HepG2 (cell line): ENCODE measurements around the gene FNDC3A. TPM values are rescaled to one million over a fixed set of nuclear protein-coding genes. Genes with fewer than 3 reads are reported as not detected.

Source experiments
- ATAC-seq: fragments of 200-7000 bp; cut with Tn5 transposase; 3 replicates; pipeline ENCODE4 v1.9.1; 2020; ENCODE audit warnings: mild to moderate bottlenecking, moderate library complexity
- BruUV-seq: library from RNA; stranded (reverse); fragments of 400-500 nt; replicated peaks from 2 replicates; lab custom pipeline; 2021; lab: Mats Ljungman, UMichigan
- CTCF ChIA-PET: fragments of 300-600 bp; formaldehyde crosslinking; extraction: SDS; loops from one replicate; lab custom pipeline; 2021; ENCODE audit warnings: low total read pairs, inconsistent platforms, low intra/inter-chr PET ratio; lab: Yijun Ruan, JAX
- POLR2A ChIA-PET: fragments of 350-600 bp; sonication (Branson Sonifier 250); formaldehyde crosslinking; loops from one replicate; lab custom pipeline; 2020; ENCODE audit warnings: antibody characterized with exemption, inconsistent platforms; lab: Yijun Ruan, JAX
- DNase-seq: peaks from one replicate; pipeline ENCODE4 v3.0.0-alpha.2; 2015; ENCODE audit warnings: low spot score
- FAIRE-seq: peaks from 3 replicates; lab custom pipeline; 2011; peaks lifted over from hg19 to GRCh38; lab: Jason Lieb, UNC
- H2AFZ ChIP-seq: one replicate; pipeline ENCODE4 v1.6.1; 2011; ENCODE audit warnings: low read length, inconsistent platforms
- H3K27ac ChIP-seq: fragments of 300-600 bp; 3 replicates; pipeline ENCODE4 v1.8.0; 2011; ENCODE audit warnings: mixed run types, mild to moderate bottlenecking, mixed read lengths, low read length, inconsistent platforms; ENCODE audit not compliant: insufficient read depth; ENCODE audit errors: extremely low read length
- H3K27me3 ChIP-seq, 2 experiments: fragments of 200-600 bp in 1 of 2; 2 replicates in 1 of 2; 3 replicates in 1 of 2; pipeline versions ENCODE4 v1.6.0 to v1.8.0; 2011; ENCODE audit warnings: low read length in 2 of 2, mild to moderate bottlenecking in 2 of 2, moderate library complexity in 2 of 2, inconsistent platforms in 1 of 2; ENCODE audit not compliant: insufficient read depth in 2 of 2, control insufficient read depth in 1 of 2
- H3K36me3 ChIP-seq, 2 experiments: fragments of 200-600 bp in 1 of 2; replicated peaks in 1 of 2; 2 replicates in 1 of 2; 3 replicates in 1 of 2; pipeline versions ENCODE4 v1.5.1 to v1.8.0; 2011; ENCODE audit warnings: low read length in 2 of 2, inconsistent platforms in 1 of 2; ENCODE audit not compliant: insufficient read depth in 2 of 2, control insufficient read depth in 1 of 2
- H3K4me1 ChIP-seq: 2 replicates; pipeline ENCODE4 v1.5.1; 2012; ENCODE audit warnings: low read length, inconsistent platforms; ENCODE audit not compliant: insufficient read depth
- H3K4me2 ChIP-seq: 2 replicates; pipeline ENCODE4 v1.6.0; 2011; ENCODE audit warnings: low read depth, low read length, inconsistent platforms
- H3K4me3 ChIP-seq, 3 experiments: fragments of 200-600 bp in 1 of 3; sonication (generic), shearing (Covaris generic) in 1 of 3; replicated peaks in 1 of 3; 2 replicates each; pipeline ENCODE4 v1.5.1; 2011 to 2016; ENCODE audit warnings: low read length in 3 of 3, inconsistent platforms in 2 of 3, low read depth in 2 of 3, mild to moderate bottlenecking in 2 of 3, control low read depth in 1 of 3, mixed read lengths in 1 of 3; ENCODE audit not compliant: insufficient read depth in 1 of 3
- H3K79me2 ChIP-seq: one replicate; pipeline ENCODE4 v1.6.1; 2011; ENCODE audit warnings: low read length, inconsistent platforms; ENCODE audit not compliant: insufficient read depth
- H3K9ac ChIP-seq: 2 replicates; pipeline ENCODE4 v1.6.0; 2011; ENCODE audit warnings: mild to moderate bottlenecking, low read depth, low read length, inconsistent platforms; ENCODE audit not compliant: insufficient read depth
- H3K9me3 ChIP-seq: 2 replicates; pipeline ENCODE4 v1.5.1; 2012; ENCODE audit warnings: mild to moderate bottlenecking, low read length
- H4K20me1 ChIP-seq: 2 replicates; pipeline ENCODE4 v1.6.0; 2011; ENCODE audit warnings: inconsistent platforms, mild to moderate bottlenecking, low read length, moderate library complexity; ENCODE audit not compliant: insufficient read depth
- ESRRA ChIP-seq: sonication (generic); formaldehyde crosslinking; IDR thresholded peaks from 2 replicates; pipeline ENCODE4 v1.5.1; 2020; ENCODE audit warnings: mild to moderate bottlenecking, low read depth, missing genetic modification reagents
- KAT2B ChIP-seq: fragments of 150-350 bp; IDR thresholded peaks from 2 replicates; pipeline ENCODE4 v1.6.1; 2014; ENCODE audit warnings: low read depth, low read length, borderline replicate concordance
- RBAK ChIP-seq: sonication (generic); formaldehyde crosslinking; IDR thresholded peaks from 2 replicates; pipeline ENCODE4 v1.5.1; 2020; ENCODE audit warnings: mild to moderate bottlenecking, missing genetic modification reagents
- RORA ChIP-seq: sonication (generic); formaldehyde crosslinking; IDR thresholded peaks from 2 replicates; pipeline ENCODE4 v1.5.0; 2020; ENCODE audit warnings: mild to moderate bottlenecking, missing genetic modification reagents, moderate library complexity
- U2AF1 ChIP-seq: fragments of 200-400 bp; formaldehyde crosslinking; optimal IDR thresholded peaks from 2 replicates; pipeline ENCODE3; 2017; ENCODE audit warnings: mild to moderate bottlenecking, low read depth, low read length
- ZNF451 ChIP-seq: sonication (generic); formaldehyde crosslinking; IDR thresholded peaks from 2 replicates; pipeline ENCODE4 v1.5.0; 2020; ENCODE audit warnings: mild to moderate bottlenecking, missing genetic modification reagents
- WGBS: methylation state at CpG from one replicate; pipeline ENCODE4 v1.1.6; 2017; ENCODE audit warnings: low lambda C conversion rate; 5-methylcytosine and 5-hydroxymethylcytosine counted together
- in situ Hi-C: cut with HindIII; loops from 2 replicates; pipeline ENCODE4 v1.10.0; 2017; ENCODE audit warnings: low pct_unique_long_range_greater_than_20kb; ENCODE audit not compliant: extremely low pct_ligation_motif_present
- intact Hi-C: fragments of 100-400 bp; cut with micrococcal nuclease; formaldehyde crosslinking; loops from one replicate; pipeline ENCODE4 v1.10.0; 2022; ENCODE audit not compliant: unreplicated experiment
- polyA plus RNA-seq, 8 experiments: library from polyadenylated mRNA; depleted of rRNA in 3 of 8; stranded (reverse) in 7 of 8; unstranded in 1 of 8; fragments of >200 nt; fragmentation: Illumina TruSeq in 4 of 8; extraction: Trizol in 4 of 8; gene quantifications; 2 replicates each; pipeline versions ENCODE4 v1.2.1 to v1.2.3, GENCODE V29; 2011 to 2016; ENCODE audit warnings: low read depth in 4 of 8, missing spikeins in 1 of 8, mixed read lengths in 1 of 8; ENCODE audit not compliant: insufficient read depth in 1 of 8
- total RNA-seq, 5 experiments: library from RNA; depleted of rRNA; stranded (reverse); fragments of >200 nt; fragmentation: Illumina TruSeq; extraction: Trizol; gene quantifications; 2 replicates each; pipeline ENCODE4 v1.2.3, GENCODE V29; 2016; ENCODE audit warnings: low read depth in 1 of 5
- TF ChIP-seq, protein P1 (sequence below): IDR thresholded peaks from 2 replicates; pipeline ENCODE4 v1.6.1; 2016; ENCODE audit warnings: low read depth, missing genetic modification reagents, missing compliant biosample characterization
- TF ChIP-seq, protein P2 (sequence below): sonication (generic); formaldehyde crosslinking; IDR thresholded peaks from 2 replicates; pipeline ENCODE4 v1.4.0; 2020; ENCODE audit warnings: missing genetic modification reagents, borderline replicate concordance
- TF ChIP-seq, protein P3 (sequence below): sonication (generic); formaldehyde crosslinking; IDR thresholded peaks from 2 replicates; pipeline ENCODE4 v1.5.0; 2020; ENCODE audit warnings: mild to moderate bottlenecking, missing genetic modification reagents

Gene FNDC3A
- total and polyA plus RNA-seq, 2 of the 13 experiments (the other 11 are each of a cell fraction or from before 2014, with no cell fraction given), result 36.7 to 39.3 TPM

DNA sequence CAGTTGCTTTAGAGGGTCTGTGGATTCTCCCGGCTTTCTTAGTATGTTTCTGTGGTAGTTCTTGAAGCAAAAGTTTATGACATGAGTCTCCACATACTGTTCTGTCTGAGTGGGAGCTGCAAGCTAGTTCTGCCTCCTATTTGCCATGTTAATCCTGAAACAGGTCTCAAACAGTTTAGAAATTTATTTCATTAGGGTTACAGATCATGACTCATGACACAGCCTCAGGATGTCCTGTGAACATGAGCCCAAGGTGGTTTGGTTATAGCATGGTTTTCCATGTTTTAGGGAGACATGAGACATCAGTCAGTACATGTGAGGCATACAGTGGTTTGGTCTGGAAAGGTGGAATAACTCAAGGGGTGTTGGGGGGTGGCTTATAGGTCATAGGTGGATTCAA, 77.5 kb downstream of the FNDC3A start:
- H4K20me1 ChIP-seq, result no peaks in the 10 kb centered on the region
- no peaks in the 10 kb centered on the region for H3K9me3 ChIP-seq
- WGBS, result 100% methylated on average over 1 of the region's 1 CpG
- ATAC-seq, result no peak
- CTCF ChIA-PET, result no interaction called here
- no peaks in the 10 kb centered on the region for H3K79me2 ChIP-seq
- FAIRE-seq, result no peak
- in situ Hi-C loops, result no loop called here
- POLR2A ChIA-PET, result no interaction called here
- H2AFZ ChIP-seq, result no peak overlapping the region
- H3K36me3 ChIP-seq, result peaks cover 0 to 2% of the 10 kb centered on the region in 2 experiments; a peak in 2 of 5 replicates
- no TSS peak for BruUV-seq
- DNase-seq, result no peak
- intact Hi-C loops, result no loop called here
- no peak overlapping the region for H3K27ac ChIP-seq
- H3K4me3 ChIP-seq, result no peak overlapping the region
- H3K27me3 ChIP-seq, result no peaks in the 10 kb centered on the region
- H3K4me2 ChIP-seq, result no peak overlapping the region
- no peaks in the 10 kb centered on the region for H3K4me1 ChIP-seq
- no peak overlapping the region for H3K9ac ChIP-seq
- no peak for TF ChIP-seq RBAK (CRISPR knock-in tag)
- no peak for TF ChIP-seq ZNF451 (CRISPR knock-in tag)
- TF ChIP-seq U2AF1, result no peak
- TF ChIP-seq, protein P1, sequence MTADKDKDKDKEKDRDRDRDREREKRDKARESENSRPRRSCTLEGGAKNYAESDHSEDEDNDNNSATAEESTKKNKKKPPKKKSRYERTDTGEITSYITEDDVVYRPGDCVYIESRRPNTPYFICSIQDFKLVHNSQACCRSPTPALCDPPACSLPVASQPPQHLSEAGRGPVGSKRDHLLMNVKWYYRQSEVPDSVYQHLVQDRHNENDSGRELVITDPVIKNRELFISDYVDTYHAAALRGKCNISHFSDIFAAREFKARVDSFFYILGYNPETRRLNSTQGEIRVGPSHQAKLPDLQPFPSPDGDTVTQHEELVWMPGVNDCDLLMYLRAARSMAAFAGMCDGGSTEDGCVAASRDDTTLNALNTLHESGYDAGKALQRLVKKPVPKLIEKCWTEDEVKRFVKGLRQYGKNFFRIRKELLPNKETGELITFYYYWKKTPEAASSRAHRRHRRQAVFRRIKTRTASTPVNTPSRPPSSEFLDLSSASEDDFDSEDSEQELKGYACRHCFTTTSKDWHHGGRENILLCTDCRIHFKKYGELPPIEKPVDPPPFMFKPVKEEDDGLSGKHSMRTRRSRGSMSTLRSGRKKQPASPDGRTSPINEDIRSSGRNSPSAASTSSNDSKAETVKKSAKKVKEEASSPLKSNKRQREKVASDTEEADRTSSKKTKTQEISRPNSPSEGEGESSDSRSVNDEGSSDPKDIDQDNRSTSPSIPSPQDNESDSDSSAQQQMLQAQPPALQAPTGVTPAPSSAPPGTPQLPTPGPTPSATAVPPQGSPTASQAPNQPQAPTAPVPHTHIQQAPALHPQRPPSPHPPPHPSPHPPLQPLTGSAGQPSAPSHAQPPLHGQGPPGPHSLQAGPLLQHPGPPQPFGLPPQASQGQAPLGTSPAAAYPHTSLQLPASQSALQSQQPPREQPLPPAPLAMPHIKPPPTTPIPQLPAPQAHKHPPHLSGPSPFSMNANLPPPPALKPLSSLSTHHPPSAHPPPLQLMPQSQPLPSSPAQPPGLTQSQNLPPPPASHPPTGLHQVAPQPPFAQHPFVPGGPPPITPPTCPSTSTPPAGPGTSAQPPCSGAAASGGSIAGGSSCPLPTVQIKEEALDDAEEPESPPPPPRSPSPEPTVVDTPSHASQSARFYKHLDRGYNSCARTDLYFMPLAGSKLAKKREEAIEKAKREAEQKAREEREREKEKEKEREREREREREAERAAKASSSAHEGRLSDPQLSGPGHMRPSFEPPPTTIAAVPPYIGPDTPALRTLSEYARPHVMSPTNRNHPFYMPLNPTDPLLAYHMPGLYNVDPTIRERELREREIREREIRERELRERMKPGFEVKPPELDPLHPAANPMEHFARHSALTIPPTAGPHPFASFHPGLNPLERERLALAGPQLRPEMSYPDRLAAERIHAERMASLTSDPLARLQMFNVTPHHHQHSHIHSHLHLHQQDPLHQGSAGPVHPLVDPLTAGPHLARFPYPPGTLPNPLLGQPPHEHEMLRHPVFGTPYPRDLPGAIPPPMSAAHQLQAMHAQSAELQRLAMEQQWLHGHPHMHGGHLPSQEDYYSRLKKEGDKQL (CRISPR knock-in tag), result no peak
- TF ChIP-seq, protein P2, sequence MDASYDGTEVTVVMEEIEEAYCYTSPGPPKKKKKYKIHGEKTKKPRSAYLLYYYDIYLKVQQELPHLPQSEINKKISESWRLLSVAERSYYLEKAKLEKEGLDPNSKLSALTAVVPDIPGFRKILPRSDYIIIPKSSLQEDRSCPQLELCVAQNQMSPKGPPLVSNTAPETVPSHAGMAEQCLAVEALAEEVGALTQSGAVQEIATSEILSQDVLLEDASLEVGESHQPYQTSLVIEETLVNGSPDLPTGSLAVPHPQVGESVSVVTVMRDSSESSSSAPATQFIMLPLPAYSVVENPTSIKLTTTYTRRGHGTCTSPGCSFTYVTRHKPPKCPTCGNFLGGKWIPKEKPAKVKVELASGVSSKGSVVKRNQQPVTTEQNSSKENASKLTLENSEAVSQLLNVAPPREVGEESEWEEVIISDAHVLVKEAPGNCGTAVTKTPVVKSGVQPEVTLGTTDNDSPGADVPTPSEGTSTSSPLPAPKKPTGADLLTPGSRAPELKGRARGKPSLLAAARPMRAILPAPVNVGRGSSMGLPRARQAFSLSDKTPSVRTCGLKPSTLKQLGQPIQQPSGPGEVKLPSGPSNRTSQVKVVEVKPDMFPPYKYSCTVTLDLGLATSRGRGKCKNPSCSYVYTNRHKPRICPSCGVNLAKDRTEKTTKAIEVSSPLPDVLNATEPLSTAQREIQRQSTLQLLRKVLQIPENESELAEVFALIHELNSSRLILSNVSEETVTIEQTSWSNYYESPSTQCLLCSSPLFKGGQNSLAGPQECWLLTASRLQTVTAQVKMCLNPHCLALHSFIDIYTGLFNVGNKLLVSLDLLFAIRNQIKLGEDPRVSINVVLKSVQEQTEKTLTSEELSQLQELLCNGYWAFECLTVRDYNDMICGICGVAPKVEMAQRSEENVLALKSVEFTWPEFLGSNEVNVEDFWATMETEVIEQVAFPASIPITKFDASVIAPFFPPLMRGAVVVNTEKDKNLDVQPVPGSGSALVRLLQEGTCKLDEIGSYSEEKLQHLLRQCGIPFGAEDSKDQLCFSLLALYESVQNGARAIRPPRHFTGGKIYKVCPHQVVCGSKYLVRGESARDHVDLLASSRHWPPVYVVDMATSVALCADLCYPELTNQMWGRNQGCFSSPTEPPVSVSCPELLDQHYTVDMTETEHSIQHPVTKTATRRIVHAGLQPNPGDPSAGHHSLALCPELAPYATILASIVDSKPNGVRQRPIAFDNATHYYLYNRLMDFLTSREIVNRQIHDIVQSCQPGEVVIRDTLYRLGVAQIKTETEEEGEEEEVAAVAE (CRISPR knock-in tag), result no peak
- TF ChIP-seq ESRRA (CRISPR knock-in tag), result no peak
- TF ChIP-seq, protein P3, sequence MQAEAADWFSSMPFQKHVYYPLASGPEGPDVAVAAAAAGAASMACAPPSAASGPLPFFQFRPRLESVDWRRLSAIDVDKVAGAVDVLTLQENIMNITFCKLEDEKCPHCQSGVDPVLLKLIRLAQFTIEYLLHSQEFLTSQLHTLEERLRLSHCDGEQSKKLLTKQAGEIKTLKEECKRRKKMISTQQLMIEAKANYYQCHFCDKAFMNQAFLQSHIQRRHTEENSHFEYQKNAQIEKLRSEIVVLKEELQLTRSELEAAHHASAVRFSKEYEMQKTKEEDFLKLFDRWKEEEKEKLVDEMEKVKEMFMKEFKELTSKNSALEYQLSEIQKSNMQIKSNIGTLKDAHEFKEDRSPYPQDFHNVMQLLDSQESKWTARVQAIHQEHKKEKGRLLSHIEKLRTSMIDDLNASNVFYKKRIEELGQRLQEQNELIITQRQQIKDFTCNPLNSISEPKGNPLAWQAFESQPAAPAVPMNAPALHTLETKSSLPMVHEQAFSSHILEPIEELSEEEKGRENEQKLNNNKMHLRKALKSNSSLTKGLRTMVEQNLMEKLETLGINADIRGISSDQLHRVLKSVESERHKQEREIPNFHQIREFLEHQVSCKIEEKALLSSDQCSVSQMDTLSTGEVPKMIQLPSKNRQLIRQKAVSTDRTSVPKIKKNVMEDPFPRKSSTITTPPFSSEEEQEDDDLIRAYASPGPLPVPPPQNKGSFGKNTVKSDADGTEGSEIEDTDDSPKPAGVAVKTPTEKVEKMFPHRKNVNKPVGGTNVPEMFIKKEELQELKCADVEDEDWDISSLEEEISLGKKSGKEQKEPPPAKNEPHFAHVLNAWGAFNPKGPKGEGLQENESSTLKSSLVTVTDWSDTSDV, result no peak
- TF ChIP-seq KAT2B, result no peak
- no peak for TF ChIP-seq RORA (CRISPR knock-in tag)
